HEK293 (cell line): ENCODE measurements around the gene DYNC2I2.

Experiments used
- CTCF ChIA-PET: fragments of 350-600 bp; formaldehyde crosslinking; extraction: SDS; loops from one replicate; lab custom pipeline; 2021; ENCODE audit warnings: antibody characterized with exemption; lab: Yijun Ruan, JAX
- POLR2A ChIA-PET: fragments of 300-600 bp; formaldehyde crosslinking; extraction: SDS; loops from one replicate; lab custom pipeline; 2020; ENCODE audit warnings: antibody characterized with exemption, inconsistent platforms; lab: Yijun Ruan, JAX
- H3K27ac ChIP-seq: fragments of 200-500 bp; sonication (Bioruptor generic); 2 replicates; pipeline ENCODE4 v1.5.1; 2014; ENCODE audit warnings: low read depth, low read length, control low read depth, inconsistent platforms; ENCODE audit errors: extremely low read depth
- H3K36me3 ChIP-seq, 2 experiments: fragments of 200-500 bp in 1 of 2; sonication (Bioruptor generic) in 1 of 2; 1 replicate in 1 of 2; 2 replicates in 1 of 2; pipeline ENCODE4 v1.5.1; 2014 to 2017; ENCODE audit warnings: inconsistent platforms in 2 of 2, low read length in 2 of 2; ENCODE audit not compliant: control insufficient read depth in 2 of 2, insufficient read depth in 1 of 2
- H3K4me1 ChIP-seq: fragments of 200-500 bp; sonication (Bioruptor generic); 2 replicates; pipeline ENCODE4 v1.5.1; 2014; ENCODE audit warnings: mild to moderate bottlenecking, low read length, inconsistent platforms; ENCODE audit not compliant: control insufficient read depth, insufficient read depth
- H3K4me3 ChIP-seq: 2 replicates; pipeline ENCODE4 v1.5.1; 2011; ENCODE audit warnings: low read depth, mild to moderate bottlenecking, control low read depth, low read length, moderate library complexity
- H3K9me3 ChIP-seq: fragments of 200-500 bp; sonication (Bioruptor generic); 2 replicates; pipeline ENCODE4 v1.5.1; 2014; ENCODE audit warnings: low read depth, low read length, inconsistent platforms; ENCODE audit not compliant: control insufficient read depth, insufficient read depth
- HIC1 ChIP-seq: fragments of 450-650 bp; formaldehyde crosslinking; IDR thresholded peaks from 2 replicates; pipeline ENCODE4 v1.5.1; 2016; ENCODE audit warnings: missing biosample characterization, missing genetic modification characterization
- REST ChIP-seq: fragments of 450-650 bp; formaldehyde crosslinking; IDR thresholded peaks from 2 replicates; pipeline ENCODE4 v1.5.1; 2016; ENCODE audit warnings: missing biosample characterization, missing genetic modification characterization
- SCRT2 ChIP-seq: fragments of 450-650 bp; formaldehyde crosslinking; IDR thresholded peaks from 2 replicates; pipeline ENCODE4 v1.5.1; 2016; ENCODE audit warnings: missing biosample characterization, missing genetic modification characterization
- SP7 ChIP-seq: fragments of 450-650 bp; formaldehyde crosslinking; IDR thresholded peaks from 2 replicates; pipeline ENCODE4 v1.5.1; 2016; ENCODE audit warnings: missing biosample characterization, missing genetic modification characterization
- ZBTB17 ChIP-seq: fragments of 450-650 bp; formaldehyde crosslinking; IDR thresholded peaks from 2 replicates; pipeline ENCODE4 v1.5.1; 2016; ENCODE audit warnings: missing biosample characterization, missing genetic modification characterization
- ZBTB6 ChIP-seq: fragments of 450-650 bp; formaldehyde crosslinking; IDR thresholded peaks from 2 replicates; pipeline ENCODE4 v1.5.1; 2017; ENCODE audit warnings: missing biosample characterization, missing genetic modification characterization
- ZIC2 ChIP-seq: fragments of 450-650 bp; formaldehyde crosslinking; IDR thresholded peaks from 2 replicates; pipeline ENCODE4 v1.5.1; 2016; ENCODE audit warnings: missing biosample characterization, missing genetic modification characterization
- ZNF10 ChIP-seq: fragments of 450-650 bp; formaldehyde crosslinking; IDR thresholded peaks from 2 replicates; pipeline ENCODE4 v1.5.1; 2017; ENCODE audit warnings: missing biosample characterization, missing genetic modification characterization
- ZNF114 ChIP-seq: fragments of 450-650 bp; formaldehyde crosslinking; IDR thresholded peaks from 2 replicates; pipeline ENCODE4 v1.5.0; 2017; ENCODE audit warnings: missing biosample characterization, missing genetic modification characterization
- ZNF2 ChIP-seq: fragments of 450-650 bp; formaldehyde crosslinking; IDR thresholded peaks from 2 replicates; pipeline ENCODE4 v1.5.1; 2016; ENCODE audit warnings: missing biosample characterization, missing genetic modification characterization
- ZNF335 ChIP-seq: fragments of 450-650 bp; formaldehyde crosslinking; conservative IDR thresholded peaks from 2 replicates; pipeline ENCODE4 v1.5.1; 2016; ENCODE audit warnings: missing biosample characterization, missing genetic modification characterization
- ZNF423 ChIP-seq: fragments of 450-650 bp; formaldehyde crosslinking; IDR thresholded peaks from 2 replicates; pipeline ENCODE4 v1.5.1; 2016; ENCODE audit warnings: missing biosample characterization, missing genetic modification characterization
- ZNF513 ChIP-seq: fragments of 450-650 bp; IDR thresholded peaks from 2 replicates; pipeline ENCODE4 v1.5.1; 2018; ENCODE audit warnings: missing biosample characterization, missing genetic modification characterization
- ZNF521 ChIP-seq: fragments of 450-650 bp; formaldehyde crosslinking; IDR thresholded peaks from 2 replicates; pipeline ENCODE4 v1.5.1; 2017; ENCODE audit warnings: missing biosample characterization, mild to moderate bottlenecking, missing genetic modification characterization
- ZNF624 ChIP-seq: fragments of 450-650 bp; formaldehyde crosslinking; IDR thresholded peaks from 2 replicates; pipeline ENCODE4 v1.5.1; 2017; ENCODE audit warnings: missing biosample characterization, missing genetic modification characterization
- ZNF791 ChIP-seq: fragments of 450-650 bp; formaldehyde crosslinking; IDR thresholded peaks from 2 replicates; pipeline ENCODE4 v1.5.1; 2016; ENCODE audit warnings: missing biosample characterization, missing genetic modification characterization
- ZNF843 ChIP-seq: fragments of 450-650 bp; formaldehyde crosslinking; IDR thresholded peaks from 2 replicates; pipeline ENCODE4 v1.5.1; 2016; ENCODE audit warnings: missing biosample characterization, missing genetic modification characterization

DYNC2I2 gene

GRCh38 chr9:128610897-128611296, 45.8 kb downstream of the DYNC2I2 start (continued):
- TF ChIP-seq ZNF423 (no peak), ZIC2 (tag by site-specific recombination) (no peak), SP7 (tag by site-specific recombination) (no peak)

GRCh38 chr9:128607642-128608350, 48.9 kb downstream of the DYNC2I2 start:
- CTCF ChIA-PET, result interaction anchor here (0.8 kb wide), 1 partner anchor 169 kb away, joined by 3 read pairs; no protein-coding TSS in a partner anchor
- H3K9me3 ChIP-seq, result no peaks in the 10 kb centered on the region
- TF ChIP-seq ZBTB6 (tag by site-specific recombination) (no peak), ZNF114 (no peak), ZNF335 (tag by site-specific recombination) (no peak), ZNF2 (tag by site-specific recombination) (no peak), HIC1 (no peak), ZBTB17 (tag by site-specific recombination) (no peak), SCRT2 (tag by site-specific recombination) (no peak), ZNF10 (no peak), ZNF521 (tag by site-specific recombination) (no peak), ZNF624 (no peak), ZNF791 (tag by site-specific recombination) (no peak), ZNF513 (tag by site-specific recombination) (no peak), ZNF843 (tag by site-specific recombination) (no peak), REST (tag by site-specific recombination) (no peak)
- TF ChIP-seq, all 188 proteins: peak for 0
- no peak overlapping the region for H3K4me3 ChIP-seq
- POLR2A ChIA-PET, result no interaction called here
- H3K27ac ChIP-seq, result no peak overlapping the region
- no peaks in the 10 kb centered on the region for H3K4me1 ChIP-seq
- H3K36me3 ChIP-seq, result peaks cover 23 to 88% of the 10 kb centered on the region in 2 experiments; a peak in 2 of 3 replicates
